Mesendoderm (in vitro differentiated cells): Measurements from ENCODE around the gene PLPP4.

Source experiments
- DNase-seq: peaks from one replicate; pipeline ENCODE4 v3.0.0; 2013
- H2AK5ac ChIP-seq: 2 replicates; pipeline ENCODE4 v1.6.1; 2013; ENCODE audit warnings: low read length, inconsistent platforms
- H2BK120ac ChIP-seq: 2 replicates; pipeline ENCODE4 v1.6.1; 2013; ENCODE audit warnings: low read depth, mild to moderate bottlenecking, low read length, moderate library complexity, mixed read lengths
- H2BK15ac ChIP-seq: replicated peaks from 2 replicates; pipeline ENCODE4 v1.6.1; 2013; ENCODE audit warnings: low read depth, mild to moderate bottlenecking, moderate library complexity
- H2BK5ac ChIP-seq: 2 replicates; pipeline ENCODE4 v1.6.1; 2013; ENCODE audit warnings: low read length, inconsistent platforms
- H3K18ac ChIP-seq: 2 replicates; pipeline ENCODE4 v1.6.1; 2013; ENCODE audit warnings: mild to moderate bottlenecking, low read length, mixed read lengths
- H3K23ac ChIP-seq: one replicate; pipeline ENCODE4 v1.6.1; 2013; ENCODE audit warnings: low read length
- H3K27ac ChIP-seq: 2 replicates; pipeline ENCODE4 v1.5.1; 2013; ENCODE audit warnings: low read depth, mild to moderate bottlenecking, inconsistent platforms, low read length, moderate library complexity
- H3K27me3 ChIP-seq: 2 replicates; pipeline ENCODE4 v1.6.1; 2013; ENCODE audit warnings: low read length, control low read depth, mild to moderate bottlenecking, inconsistent platforms; ENCODE audit not compliant: insufficient read depth, poor library complexity
- H3K36me3 ChIP-seq: 2 replicates; pipeline ENCODE4 v1.6.1; 2013; ENCODE audit warnings: low read length, inconsistent platforms; ENCODE audit not compliant: control insufficient read depth, insufficient read depth
- H3K4ac ChIP-seq: one replicate; pipeline ENCODE4 v1.6.1; 2013; ENCODE audit warnings: low read depth, mild to moderate bottlenecking, low read length, moderate library complexity
- H3K4me1 ChIP-seq: 2 replicates; pipeline ENCODE4 v1.6.1; 2013; ENCODE audit warnings: low read depth, low read length, inconsistent platforms; ENCODE audit not compliant: control insufficient read depth
- H3K4me2 ChIP-seq: 2 replicates; pipeline ENCODE4 v1.6.1; 2013; ENCODE audit warnings: low read length
- H3K4me3 ChIP-seq: 2 replicates; pipeline ENCODE4 v1.5.1; 2013; ENCODE audit warnings: mild to moderate bottlenecking, low read length
- H3K56ac ChIP-seq: one replicate; pipeline ENCODE4 v1.6.1; 2013; ENCODE audit warnings: low read length
- H3K79me1 ChIP-seq: 2 replicates; pipeline ENCODE4 v1.6.1; 2013; ENCODE audit warnings: low read length, inconsistent platforms
- H3K79me2 ChIP-seq: 2 replicates; pipeline ENCODE4 v1.6.1; 2013; ENCODE audit warnings: mild to moderate bottlenecking, low read length; ENCODE audit not compliant: control insufficient read depth, insufficient read depth
- H3K9ac ChIP-seq: 2 replicates; pipeline ENCODE4 v1.6.1; 2013; ENCODE audit warnings: low read length, inconsistent platforms
- H4K5ac ChIP-seq: one replicate; pipeline ENCODE4 v1.6.1; 2013; ENCODE audit warnings: low read length
- H4K8ac ChIP-seq: one replicate; pipeline ENCODE4 v1.6.1; 2013; ENCODE audit warnings: low read depth, mild to moderate bottlenecking, control low read depth, low read length, moderate library complexity
- WGBS: extraction: QIAGEN DNeasy Blood & Tissue Kit; methylation state at CpG from one replicate; pipeline ENCODE4 v1.1.7; 2013; ENCODE audit warnings: low lambda C conversion rate, missing lambda C conversion rate; ENCODE audit not compliant: insufficient coverage; ENCODE audit errors: extremely low coverage; 5-methylcytosine and 5-hydroxymethylcytosine counted together

The PLPP4 gene

DNA sequence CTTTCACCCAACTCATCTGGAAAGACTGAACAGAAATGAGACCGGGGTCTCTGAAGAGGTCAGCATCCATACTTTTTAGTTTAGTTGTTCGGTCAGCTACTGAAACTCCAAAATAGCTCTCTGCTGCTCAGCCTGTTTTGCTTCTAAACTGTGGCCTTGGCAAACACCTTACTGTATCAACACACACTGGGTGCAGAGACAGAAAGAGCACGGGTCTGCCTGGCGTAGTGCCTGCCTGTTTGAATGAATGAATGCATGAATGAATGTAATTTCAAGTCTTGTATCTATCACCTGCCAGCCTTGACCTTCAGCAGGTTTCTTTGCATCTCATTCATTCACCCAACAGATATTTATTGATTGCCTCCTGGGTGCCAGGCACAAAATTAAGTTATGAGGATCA is 98.4 kb downstream of the PLPP4 start:
- H3K79me2 ChIP-seq, result no peaks in the 10 kb centered on the region
- H2AK5ac ChIP-seq, result no peak overlapping the region
- no peak overlapping the region for H3K4me3 ChIP-seq
- no peak overlapping the region for H3K9ac ChIP-seq
- H3K56ac ChIP-seq, result no peak overlapping the region
- H3K23ac ChIP-seq, result no peak overlapping the region
- H3K4me2 ChIP-seq, result no peak overlapping the region
- H4K5ac ChIP-seq, result no peak overlapping the region
- H3K36me3 ChIP-seq, result no peaks in the 10 kb centered on the region
- no peak overlapping the region for H4K8ac ChIP-seq
- H2BK5ac ChIP-seq, result no peak overlapping the region
- no peak overlapping the region for H2BK15ac ChIP-seq
- no CpG with 5 or more reads among the region's 4 CpGs for WGBS
- no peak overlapping the region for H3K4ac ChIP-seq
- no peak overlapping the region for H3K27ac ChIP-seq
- H3K27me3 ChIP-seq, result no peaks in the 10 kb centered on the region
- no peak for DNase-seq
- H3K4me1 ChIP-seq, result no peaks in the 10 kb centered on the region
- H2BK120ac ChIP-seq, result no peak overlapping the region
- no peaks in the 10 kb centered on the region for H3K79me1 ChIP-seq
- H3K18ac ChIP-seq, result no peak overlapping the region

DNA sequence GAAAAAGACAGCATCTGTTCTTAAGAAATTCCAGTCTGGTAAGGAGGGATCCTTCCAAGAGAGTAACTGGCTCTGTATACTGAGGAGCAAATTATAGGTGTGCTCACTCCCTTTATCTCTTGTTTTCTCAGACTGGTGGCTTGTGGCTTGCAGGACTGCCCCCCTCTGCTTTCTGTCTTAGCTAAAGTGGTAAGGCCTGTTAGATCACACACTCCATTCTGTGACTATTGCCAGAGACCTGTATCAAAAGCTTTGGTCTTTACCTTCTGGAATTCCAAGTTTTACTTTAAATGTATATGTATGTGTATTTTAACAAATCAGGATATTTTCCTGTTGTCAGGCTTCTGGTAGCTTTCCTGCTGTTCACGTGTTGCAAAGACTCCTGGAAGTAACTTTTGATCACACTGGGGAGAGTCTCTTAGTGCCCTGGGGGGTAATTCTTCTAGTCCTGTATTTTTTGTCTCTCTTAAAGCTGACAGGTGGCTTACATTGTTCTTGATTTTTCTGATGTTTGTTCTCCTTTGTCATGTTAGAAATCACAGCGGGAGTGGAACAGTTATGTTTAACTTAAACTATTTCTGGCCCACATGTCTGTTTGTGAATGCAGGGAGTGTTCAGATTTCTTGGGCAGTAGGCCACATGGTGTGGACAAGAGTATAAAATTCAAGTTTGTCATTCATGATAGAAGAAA is 99.0 kb downstream of the PLPP4 start:
- no peak overlapping the region for H4K8ac ChIP-seq
- no peak overlapping the region for H3K9ac ChIP-seq
- H2AK5ac ChIP-seq, result no peak overlapping the region
- no peak overlapping the region for H2BK120ac ChIP-seq
- H4K5ac ChIP-seq, result no peak overlapping the region
- H3K79me2 ChIP-seq, result no peaks in the 10 kb centered on the region
- no peak overlapping the region for H3K4ac ChIP-seq
- no CpG with 5 or more reads among the region's 2 CpGs for WGBS
- no peak overlapping the region for H2BK5ac ChIP-seq
- H3K23ac ChIP-seq, result no peak overlapping the region
- no peak overlapping the region for H3K18ac ChIP-seq
- DNase-seq, result peak; percentile 14
- no peaks in the 10 kb centered on the region for H3K36me3 ChIP-seq
- no peaks in the 10 kb centered on the region for H3K79me1 ChIP-seq
- H3K4me1 ChIP-seq, result no peaks in the 10 kb centered on the region
- H3K27me3 ChIP-seq, result no peaks in the 10 kb centered on the region
- H3K4me2 ChIP-seq, result no peak overlapping the region
- H3K27ac ChIP-seq, result no peak overlapping the region
- H3K56ac ChIP-seq, result no peak overlapping the region
- H2BK15ac ChIP-seq, result no peak overlapping the region
- H3K4me3 ChIP-seq, result no peak overlapping the region

DNA sequence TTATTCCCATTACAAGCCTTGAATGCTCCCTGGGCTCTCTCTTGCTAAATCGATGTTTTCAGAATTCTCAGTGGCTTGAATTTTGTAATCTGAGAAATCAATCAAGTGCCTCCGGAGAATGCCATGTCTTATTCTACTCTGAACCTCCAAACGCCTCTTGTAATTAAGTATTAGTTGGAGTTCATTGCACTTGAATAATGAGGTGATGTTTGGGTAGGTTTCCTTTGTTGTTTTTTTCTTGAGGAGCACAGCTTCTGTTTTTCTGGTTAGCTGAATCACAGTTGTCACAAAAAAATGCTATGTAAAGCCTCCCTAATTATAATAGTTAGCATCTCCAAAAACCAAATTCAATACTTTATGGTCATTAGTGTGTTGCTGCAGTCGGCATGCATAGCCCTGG is 100.3 kb downstream of the PLPP4 start:
- no peak overlapping the region for H3K27ac ChIP-seq

DNA sequence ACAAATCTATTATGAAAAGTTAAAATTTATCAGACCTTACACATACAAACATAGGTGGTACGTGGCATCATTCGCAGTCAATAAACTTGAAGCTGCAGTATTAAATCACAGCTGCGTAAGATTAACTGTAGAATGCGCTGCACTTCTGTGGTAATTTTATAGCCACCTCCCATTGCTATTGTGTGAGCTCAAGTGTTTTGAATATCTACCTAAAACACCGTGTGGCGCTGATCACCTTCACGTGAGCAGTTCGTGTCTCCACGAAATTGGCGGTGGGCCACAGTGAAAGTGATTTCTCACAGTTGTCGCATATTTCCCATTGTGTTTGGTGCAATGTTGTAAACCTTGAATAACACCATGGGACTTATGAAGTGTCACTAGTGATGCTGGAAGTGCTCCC is 102.8 kb downstream of the PLPP4 start:
- Histone ChIP-seq H2AK5ac (no peak overlapping the region), H3K4ac (no peak overlapping the region), H3K79me2 (no peaks in the 10 kb centered on the region), H3K23ac (no peak overlapping the region), H2BK120ac (no peak overlapping the region), H3K27me3 (no peaks in the 10 kb centered on the region), H4K8ac (no peak overlapping the region), H3K4me2 (no peak overlapping the region), H3K27ac (no peak overlapping the region), H3K4me3 (no peak overlapping the region), H3K4me1 (no peaks in the 10 kb centered on the region), H3K36me3 (no peaks in the 10 kb centered on the region), H2BK5ac (no peak overlapping the region), H4K5ac (no peak overlapping the region), H3K56ac (no peak overlapping the region), H3K79me1 (no peaks in the 10 kb centered on the region), H3K18ac (no peak overlapping the region), H2BK15ac (no peak overlapping the region), H3K9ac (no peak overlapping the region)
- DNase-seq, result no peak
- WGBS, result no CpG with 5 or more reads among the region's 11 CpGs

More for the DNA sequence above, 100.3 kb downstream of the PLPP4 start:
- Histone ChIP-seq H3K23ac (no peak overlapping the region), H2BK120ac (no peak overlapping the region), H3K79me2 (no peaks in the 10 kb centered on the region), H3K27me3 (no peaks in the 10 kb centered on the region), H3K18ac (no peak overlapping the region), H2BK5ac (no peak overlapping the region), H2AK5ac (no peak overlapping the region), H4K8ac (no peak overlapping the region), H2BK15ac (no peak overlapping the region), H4K5ac (no peak overlapping the region), H3K4me1 (no peaks in the 10 kb centered on the region), H3K36me3 (no peaks in the 10 kb centered on the region), H3K4ac (no peak overlapping the region), H3K56ac (no peak overlapping the region), H3K4me3 (no peak overlapping the region), H3K79me1 (no peaks in the 10 kb centered on the region), H3K4me2 (no peak overlapping the region), H3K9ac (no peak overlapping the region)
- no peak for DNase-seq
- WGBS, result no CpG with 5 or more reads among the region's 4 CpGs

DNA sequence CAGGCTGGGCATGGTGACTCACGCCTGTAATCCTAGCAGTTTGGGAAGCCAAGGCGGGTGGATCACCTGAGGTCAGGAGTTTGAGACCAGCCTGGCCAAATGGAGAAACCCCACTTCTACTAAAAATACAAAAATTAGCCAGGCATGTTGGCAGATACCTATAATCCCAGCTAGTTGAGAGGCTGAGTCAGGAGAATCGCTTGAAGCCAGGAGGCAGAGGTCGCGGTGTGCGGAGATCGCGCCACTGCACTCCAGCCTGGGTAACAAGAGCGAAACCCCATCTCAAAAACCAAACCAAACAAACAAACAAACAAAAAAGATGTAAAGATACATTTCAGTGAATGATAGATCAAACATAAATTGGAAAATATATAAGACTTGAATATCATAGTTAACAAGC is 105.9 kb downstream of the PLPP4 start:
- no peak overlapping the region for H3K56ac ChIP-seq
- no peak overlapping the region for H3K4ac ChIP-seq
- no peak overlapping the region for H3K27ac ChIP-seq
- H2BK15ac ChIP-seq, result no peak overlapping the region
- H3K27me3 ChIP-seq, result no peaks in the 10 kb centered on the region
- no peak overlapping the region for H4K5ac ChIP-seq
- no peak overlapping the region for H3K4me2 ChIP-seq
- no peak overlapping the region for H3K23ac ChIP-seq
- no peak overlapping the region for H2BK5ac ChIP-seq
- no peak for DNase-seq
- no peak overlapping the region for H2AK5ac ChIP-seq
- no CpG with 5 or more reads among the region's 9 CpGs for WGBS
- no peak overlapping the region for H4K8ac ChIP-seq
- no peak overlapping the region for H2BK120ac ChIP-seq
- H3K79me1 ChIP-seq, result no peaks in the 10 kb centered on the region
- H3K9ac ChIP-seq, result no peak overlapping the region
- no peaks in the 10 kb centered on the region for H3K79me2 ChIP-seq
- no peaks in the 10 kb centered on the region for H3K4me1 ChIP-seq
- no peak overlapping the region for H3K4me3 ChIP-seq
- no peaks in the 10 kb centered on the region for H3K36me3 ChIP-seq
- H3K18ac ChIP-seq, result no peak overlapping the region

DNA sequence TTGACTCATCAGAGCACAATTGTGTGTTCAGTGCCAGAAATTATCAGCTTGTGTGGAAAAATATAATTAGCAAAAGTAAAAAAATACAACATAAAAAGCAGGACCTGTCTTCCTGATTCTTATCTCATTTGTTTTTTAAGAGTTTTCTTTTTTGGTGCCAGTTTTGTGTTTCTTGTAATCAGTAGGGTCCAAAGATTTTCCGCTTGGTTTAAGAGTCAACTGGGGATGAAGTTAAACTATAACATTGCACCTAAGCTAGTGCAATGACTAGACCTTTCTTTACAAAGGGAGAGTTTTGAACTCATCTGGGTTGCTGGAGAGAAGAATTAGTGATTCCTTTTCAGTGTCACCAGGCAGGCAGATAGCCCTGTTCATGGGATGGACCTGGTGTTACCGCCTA is 113.4 kb downstream of the PLPP4 start:
- no peak overlapping the region for H3K27ac ChIP-seq
- no peaks in the 10 kb centered on the region for H3K79me2 ChIP-seq
- no peak overlapping the region for H2AK5ac ChIP-seq
- H3K9ac ChIP-seq, result no peak overlapping the region
- no peaks in the 10 kb centered on the region for H3K4me1 ChIP-seq
- no peak for DNase-seq
- no peaks in the 10 kb centered on the region for H3K27me3 ChIP-seq
- no CpG with 5 or more reads among the region's 2 CpGs for WGBS
- H3K4ac ChIP-seq, result no peak overlapping the region
- no peak overlapping the region for H2BK15ac ChIP-seq
- no peak overlapping the region for H3K18ac ChIP-seq
- H3K23ac ChIP-seq, result no peak overlapping the region
- H4K8ac ChIP-seq, result no peak overlapping the region
- H3K56ac ChIP-seq, result no peak overlapping the region
- no peak overlapping the region for H4K5ac ChIP-seq
- no peak overlapping the region for H2BK5ac ChIP-seq
- H2BK120ac ChIP-seq, result no peak overlapping the region
- H3K4me3 ChIP-seq, result no peak overlapping the region
- H3K36me3 ChIP-seq, result no peaks in the 10 kb centered on the region
- H3K79me1 ChIP-seq, result no peaks in the 10 kb centered on the region
- no peak overlapping the region for H3K4me2 ChIP-seq
